ENCODE results near the gene PAX8.

Gene PAX8

GRCh38 chr2:113167115-113167932 lies 111.4 kb downstream of the PAX8 start:
- no peak for DNase-seq (ENCODE audit: low read depth)

GRCh38 chr2:113166187-113166645 lies 112.5 kb downstream of the PAX8 start:
- DNase-seq (ENCODE audit: low read depth): no peak
